Karpas-422 (cell line): ENCODE measurements around the gene AZGP1. TPM values are rescaled to one million over a fixed set of nuclear protein-coding genes. Genes with fewer than 3 reads are reported as not detected.
A peak's percentile ranks its signal among the peaks of the same experiment; 100 is the strongest.
"Not testable (repeated sequence)": the region's sequence is repeated elsewhere in the genome, so short reads cannot be mapped to it uniquely, and the experiment has no call there.

Experiments
- DNase-seq: peaks from one replicate; pipeline ENCODE4 v3.0.0-alpha.2; 2015
- H2AFZ ChIP-seq: fragments of 200-600 bp; sonication (generic); 2 replicates; pipeline ENCODE4 v1.6.1; 2014; ENCODE audit warnings: antibody characterized with exemption, low read length, mixed read lengths
- H3K27ac ChIP-seq: fragments of 200-600 bp; sonication (generic); 2 replicates; pipeline ENCODE4 v1.5.1; 2014; ENCODE audit warnings: mild to moderate bottlenecking, low read length, moderate library complexity
- H3K27me3 ChIP-seq: fragments of 200-600 bp; sonication (generic); 2 replicates; pipeline ENCODE4 v1.6.1; 2014; ENCODE audit warnings: low read length, mixed read lengths
- H3K36me3 ChIP-seq: fragments of 200-600 bp; sonication (generic); 2 replicates; pipeline ENCODE4 v1.6.1; 2014; ENCODE audit warnings: low read length, mixed read lengths; ENCODE audit not compliant: insufficient read depth
- H3K4me1 ChIP-seq: fragments of 200-600 bp; sonication (generic); 2 replicates; pipeline ENCODE4 v1.6.1; 2014; ENCODE audit warnings: mild to moderate bottlenecking, low read length, mixed read lengths
- H3K4me2 ChIP-seq: fragments of 200-600 bp; sonication (generic); 2 replicates; pipeline ENCODE4 v1.6.1; 2014; ENCODE audit warnings: low read length, low read depth, mild to moderate bottlenecking; ENCODE audit not compliant: poor library complexity, severe bottlenecking
- H3K4me3 ChIP-seq: fragments of 200-600 bp; sonication (generic); 2 replicates; pipeline ENCODE4 v1.5.1; 2014; ENCODE audit warnings: mild to moderate bottlenecking, antibody characterized with exemption, low read length, mixed read lengths
- H3K79me2 ChIP-seq: fragments of 200-600 bp; sonication (generic); 2 replicates; pipeline ENCODE4 v1.6.1; 2014; ENCODE audit warnings: mild to moderate bottlenecking, low read length, mixed read lengths
- H3K9ac ChIP-seq: fragments of 200-600 bp; sonication (generic); 2 replicates; pipeline ENCODE4 v1.6.0; 2014; ENCODE audit warnings: low read length
- H3K9me2 ChIP-seq: fragments of 200-600 bp; sonication (generic), shearing (Covaris generic); replicated peaks from 2 replicates; pipeline ENCODE4 v1.6.0; 2014; ENCODE audit warnings: mild to moderate bottlenecking, low read length, moderate library complexity; ENCODE audit not compliant: insufficient read depth
- H3K9me3 ChIP-seq: fragments of 300-700, 200-600 bp; sonication (generic); 2 replicates; pipeline ENCODE4 v1.6.1; 2014; ENCODE audit warnings: low read length, mixed read lengths
- H4K20me1 ChIP-seq: fragments of 200-600 bp; sonication (generic); 2 replicates; pipeline ENCODE4 v1.6.1; 2014; ENCODE audit warnings: mild to moderate bottlenecking, antibody characterized with exemption, low read length, low read depth; ENCODE audit not compliant: insufficient read depth
- total RNA-seq: library from RNA; depleted of rRNA; stranded (reverse); fragments of >200 nt; shearing (Covaris generic); gene quantifications from 2 replicates; pipeline ENCODE4 v1.2.3, GENCODE V29; 2014; ENCODE audit warnings: low replicate concordance

AZGP1 gene
- total RNA-seq, 1 experiment from 2014 or later = 2.0 TPM

- no peaks in the 10 kb centered on the region for H3K9me3 ChIP-seq
- H3K27me3 ChIP-seq = no peaks in the 10 kb centered on the region
- H3K79me2 ChIP-seq = no peaks in the 10 kb centered on the region
- peaks cover 17% of the 10 kb centered on the region for H3K4me1 ChIP-seq
- H3K36me3 ChIP-seq = no peaks in the 10 kb centered on the region
- H3K27ac ChIP-seq = no peak overlapping the region
- H4K20me1 ChIP-seq = no peaks in the 10 kb centered on the region
- H3K4me3 ChIP-seq = no peak overlapping the region
- DNase-seq = no peak
- H3K9ac ChIP-seq = no peak overlapping the region
- no peaks in the 10 kb centered on the region for H3K9me2 ChIP-seq
- H3K4me2 ChIP-seq = no peak overlapping the region
- H2AFZ ChIP-seq = no peak overlapping the region
Measured at GRCh38 chr7:99992330-99993038, 16.7 kb upstream of the AZGP1 start.

DNA sequence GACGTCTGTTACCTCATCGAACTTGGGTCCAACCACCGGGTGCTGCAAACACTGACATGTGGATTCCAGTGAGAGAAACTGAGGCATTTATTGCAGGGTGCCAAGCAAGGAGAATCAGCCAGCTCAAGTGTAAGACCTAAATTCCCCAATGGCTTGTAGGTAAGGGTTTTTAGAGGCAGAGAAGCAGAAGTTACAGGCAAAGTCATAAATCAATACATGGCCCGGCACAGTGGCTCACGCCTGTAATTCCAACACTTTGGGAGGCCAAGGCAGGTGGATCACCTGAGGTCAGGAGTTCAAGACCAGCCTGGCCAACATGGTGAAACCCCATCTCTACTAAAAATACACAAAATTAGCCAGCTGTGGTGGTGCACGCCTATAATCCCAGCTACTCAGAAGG, 15.7 kb upstream of the AZGP1 start:
- H3K36me3 ChIP-seq, H3K79me2 ChIP-seq, H3K4me3 ChIP-seq, H2AFZ ChIP-seq, H3K27me3 ChIP-seq, H3K27ac ChIP-seq, H3K4me2 ChIP-seq, H3K9me2 ChIP-seq, H4K20me1 ChIP-seq, DNase-seq, H3K9me3 ChIP-seq, H3K9ac ChIP-seq: not testable (repeated sequence)
- H3K4me1 ChIP-seq = peaks cover 17% of the 10 kb centered on the region

DNA sequence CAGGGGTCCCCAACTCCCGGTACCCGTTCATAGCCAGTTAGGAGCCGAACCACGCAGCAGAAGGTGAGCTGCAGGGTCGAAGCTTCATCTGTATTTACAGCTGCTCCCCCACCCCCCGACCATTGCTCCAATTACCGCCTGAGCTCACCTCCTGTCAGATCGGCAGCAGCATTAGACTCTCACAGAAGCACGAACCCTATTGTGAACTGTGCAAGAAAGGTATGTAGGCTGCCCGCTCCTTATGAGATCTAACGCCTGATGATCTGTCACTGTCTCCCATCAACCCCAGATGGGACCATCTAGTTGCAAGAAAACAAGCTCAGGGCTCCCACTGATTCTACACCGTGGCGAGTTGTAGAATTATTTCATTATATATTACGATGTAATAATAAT, 14.6 kb upstream of the AZGP1 start:
- no peaks in the 10 kb centered on the region for H3K9me3 ChIP-seq
- no peak overlapping the region for H2AFZ ChIP-seq
- DNase-seq = no peak

DNA sequence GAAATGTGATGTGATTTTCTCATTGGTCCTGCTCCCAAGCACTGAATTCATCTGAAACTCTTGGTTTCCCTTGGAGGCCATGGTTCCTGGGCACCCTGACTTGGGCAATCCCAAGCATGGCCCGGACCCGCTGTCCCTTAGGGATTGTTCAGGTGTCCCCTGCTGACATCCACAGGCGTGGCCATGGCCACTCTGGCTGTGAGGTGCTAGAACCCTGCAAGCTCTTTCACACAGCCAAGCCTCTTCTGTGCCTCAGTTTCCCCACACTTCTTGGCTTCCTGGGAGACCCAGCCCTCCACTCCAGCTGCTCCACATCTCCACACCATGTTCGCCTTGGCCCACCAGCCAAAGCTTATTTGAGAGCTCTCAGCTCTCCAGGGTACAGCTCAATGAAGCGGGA, 12.0 kb upstream of the AZGP1 start:
- no peak overlapping the region for H2AFZ ChIP-seq
- H3K9me2 ChIP-seq = no peaks in the 10 kb centered on the region
- H3K9ac ChIP-seq = no peak overlapping the region
- DNase-seq = no peak
- no peaks in the 10 kb centered on the region for H3K9me3 ChIP-seq
- H3K4me1 ChIP-seq = peaks cover 15% of the 10 kb centered on the region
- H3K4me2 ChIP-seq = no peak overlapping the region
- no peak overlapping the region for H3K27ac ChIP-seq
- H3K79me2 ChIP-seq = no peaks in the 10 kb centered on the region
- H3K4me3 ChIP-seq = no peak overlapping the region
- H3K27me3 ChIP-seq = no peaks in the 10 kb centered on the region
- H4K20me1 ChIP-seq = no peaks in the 10 kb centered on the region
- no peaks in the 10 kb centered on the region for H3K36me3 ChIP-seq

More for the DNA sequence above, 14.6 kb upstream of the AZGP1 start:
- Histone ChIP-seq H3K27ac (no peak overlapping the region), H3K4me2 (peak overlapping the region; percentile 44), H3K9ac (no peak overlapping the region), H3K27me3 (no peaks in the 10 kb centered on the region), H3K4me3 (no peak overlapping the region), H4K20me1 (no peaks in the 10 kb centered on the region), H3K36me3 (no peaks in the 10 kb centered on the region), H3K9me2 (no peaks in the 10 kb centered on the region), H3K4me1 (peaks cover 17% of the 10 kb centered on the region), H3K79me2 (no peaks in the 10 kb centered on the region)

DNA sequence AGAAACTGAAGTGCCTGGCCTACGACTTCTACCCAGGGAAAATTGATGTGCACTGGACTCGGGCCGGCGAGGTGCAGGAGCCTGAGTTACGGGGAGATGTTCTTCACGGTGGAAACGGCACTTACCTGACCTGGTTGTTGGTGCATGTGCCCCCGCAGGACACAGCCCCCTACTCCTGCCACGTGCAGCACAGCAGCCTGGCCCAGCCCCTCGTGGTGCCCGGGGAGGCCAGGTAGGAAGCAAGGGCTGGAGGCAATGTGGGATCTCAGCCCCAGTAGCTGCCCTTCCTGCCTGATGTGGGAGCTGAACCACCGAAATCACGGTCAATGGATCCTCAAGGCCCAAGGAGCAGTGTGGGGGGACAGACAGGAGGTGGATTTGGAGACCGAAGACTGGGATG, 11.5 kb upstream of the AZGP1 start:
- not testable (repeated sequence) for H2AFZ ChIP-seq, H3K9ac ChIP-seq, H3K27ac ChIP-seq, H3K9me2 ChIP-seq, H3K27me3 ChIP-seq, DNase-seq, H3K4me3 ChIP-seq, H4K20me1 ChIP-seq, H3K36me3 ChIP-seq, H3K4me2 ChIP-seq, H3K79me2 ChIP-seq, H3K9me3 ChIP-seq
- peaks cover 15% of the 10 kb centered on the region for H3K4me1 ChIP-seq

GRCh38 chr7:99984593-99984992, 8.8 kb upstream of the AZGP1 start:
- Histone ChIP-seq H3K9ac (no peak overlapping the region), H3K4me1 (peaks cover 19% of the 10 kb centered on the region), H2AFZ (no peak overlapping the region), H4K20me1 (no peaks in the 10 kb centered on the region), H3K36me3 (no peaks in the 10 kb centered on the region), H3K27me3 (no peaks in the 10 kb centered on the region), H3K4me3 (no peak overlapping the region), H3K27ac (no peak overlapping the region), H3K4me2 (no peak overlapping the region), H3K9me3 (no peaks in the 10 kb centered on the region), H3K9me2 (no peaks in the 10 kb centered on the region), H3K79me2 (no peaks in the 10 kb centered on the region)
- no peak for DNase-seq

GRCh38 chr7:99981066-99981465, 5.2 kb upstream of the AZGP1 start:
- not testable (repeated sequence) for H3K9ac ChIP-seq, DNase-seq, H3K27me3 ChIP-seq, H3K4me3 ChIP-seq, H3K27ac ChIP-seq, H3K79me2 ChIP-seq, H3K36me3 ChIP-seq, H3K4me2 ChIP-seq, H4K20me1 ChIP-seq, H3K9me2 ChIP-seq, H3K9me3 ChIP-seq, H2AFZ ChIP-seq
- peaks cover 15% of the 10 kb centered on the region for H3K4me1 ChIP-seq

DNA sequence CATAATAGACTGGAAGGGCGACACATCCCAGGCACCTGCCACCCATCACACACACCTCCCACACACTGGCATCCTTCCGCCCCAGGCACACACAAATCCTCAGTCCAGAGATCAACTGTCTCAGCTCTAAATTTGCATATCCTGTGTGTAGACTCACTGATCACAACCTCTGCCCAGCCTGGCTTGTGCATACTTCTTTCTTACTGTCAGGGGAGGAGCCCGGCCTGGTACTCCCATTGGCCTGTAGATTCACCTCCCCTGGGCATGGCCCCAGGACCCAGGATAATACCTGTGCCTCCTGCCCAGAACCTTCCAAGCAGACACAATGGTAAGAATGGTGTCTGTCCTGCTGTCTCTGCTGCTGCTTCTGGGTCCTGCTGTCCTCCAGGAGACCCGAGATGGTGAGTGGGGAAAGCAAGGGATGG, 4.6 kb upstream of the AZGP1 start:
- not testable (repeated sequence) for H3K79me2 ChIP-seq, H4K20me1 ChIP-seq, H3K4me3 ChIP-seq, H3K27ac ChIP-seq, H2AFZ ChIP-seq, H3K9me2 ChIP-seq, H3K36me3 ChIP-seq, H3K27me3 ChIP-seq, H3K4me2 ChIP-seq, H3K9ac ChIP-seq, H3K9me3 ChIP-seq
- H3K4me1 ChIP-seq = peaks cover 20% of the 10 kb centered on the region
- DNase-seq = peak; percentile 60

GRCh38 chr7:99979814-99980225, 4.0 kb upstream of the AZGP1 start:
- H3K4me3 ChIP-seq, H3K79me2 ChIP-seq, H3K27me3 ChIP-seq, H4K20me1 ChIP-seq, H3K9me2 ChIP-seq, H3K9me3 ChIP-seq, DNase-seq, H2AFZ ChIP-seq, H3K27ac ChIP-seq, H3K36me3 ChIP-seq, H3K4me2 ChIP-seq, H3K9ac ChIP-seq: not testable (repeated sequence)
- H3K4me1 ChIP-seq = peaks cover 20% of the 10 kb centered on the region
